ENCODE data around the gene ZNF654.
"Not testable (repeated sequence)": the region's sequence is repeated elsewhere in the genome, so short reads cannot be mapped to it uniquely, and the experiment has no call there.

The ZNF654 gene

DNA sequence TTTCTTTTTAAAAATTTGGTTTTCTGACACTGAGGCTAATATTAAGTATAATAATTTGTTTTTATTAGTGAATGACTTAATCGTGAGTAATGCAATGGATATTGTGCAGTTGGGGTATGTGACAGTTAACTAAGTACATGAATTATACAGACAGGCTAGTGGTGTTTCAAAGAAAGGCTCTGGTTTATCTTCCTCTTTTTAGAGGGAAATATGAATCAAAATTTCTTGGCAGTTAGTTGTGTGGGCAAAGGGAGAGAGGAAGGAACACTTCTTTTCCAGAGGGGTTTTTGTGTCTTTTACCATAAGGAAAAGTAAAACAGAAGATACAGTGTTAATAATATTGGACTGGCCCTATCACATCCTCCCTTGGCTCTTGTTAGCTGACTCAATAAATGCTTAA is 2.7 kb downstream of the ZNF654 start:
- DNase-seq (ENCODE audit: low spot score) = no peak

DNA sequence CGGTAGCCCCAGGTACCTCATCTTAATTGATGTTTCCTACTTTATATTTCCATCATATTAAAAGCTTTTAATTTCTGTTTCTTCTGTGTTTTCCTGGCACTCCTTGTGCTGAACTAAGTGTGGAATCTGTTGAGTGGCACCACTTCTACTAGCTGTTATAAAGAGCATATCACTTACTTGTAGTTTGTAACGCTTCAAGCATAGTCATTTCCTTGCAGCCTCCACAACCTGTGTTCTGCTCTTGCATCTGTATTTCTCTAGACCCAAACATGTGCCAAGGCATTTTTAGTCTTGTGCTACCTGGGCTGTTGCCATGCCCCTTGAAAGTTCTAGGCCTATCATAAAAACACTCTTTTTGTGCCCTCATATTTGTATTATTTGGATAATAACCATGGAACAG is 16.0 kb downstream of the ZNF654 start:
- DNase-seq (ENCODE audit: low spot score) = no peak

- no peak for DNase-seq (ENCODE audit: low spot score)
These were observed 16.4 kb downstream of the ZNF654 start for GRCh38 chr3:88075497-88075896.

DNA sequence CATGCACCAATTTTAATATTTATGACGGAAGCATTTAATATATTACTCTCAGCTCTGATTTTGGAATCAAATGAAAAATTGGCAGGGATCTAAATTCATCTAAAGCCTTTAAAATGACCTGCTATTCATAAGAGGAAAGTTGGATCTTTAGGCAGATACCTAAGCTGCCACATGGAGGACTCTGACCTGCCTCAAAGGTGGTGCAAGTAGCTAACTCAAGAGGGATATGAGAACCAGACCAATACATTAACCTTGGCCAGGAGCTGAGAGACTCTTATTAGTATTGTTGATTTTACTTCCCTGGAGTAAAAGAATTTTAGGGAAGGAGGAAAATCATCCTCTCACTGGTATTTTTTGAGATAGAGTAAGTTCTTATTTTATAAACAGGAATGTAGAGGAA is 17.7 kb downstream of the ZNF654 start:
- DNase-seq (ENCODE audit: low spot score) = no peak

GRCh38 chr3:88078932-88079331 is 19.9 kb downstream of the ZNF654 start:
- DNase-seq (ENCODE audit: low spot score) = no peak

- no peak for DNase-seq (ENCODE audit: low spot score)
These were observed 23.8 kb downstream of the ZNF654 start for GRCh38 chr3:88082854-88083253.

DNA sequence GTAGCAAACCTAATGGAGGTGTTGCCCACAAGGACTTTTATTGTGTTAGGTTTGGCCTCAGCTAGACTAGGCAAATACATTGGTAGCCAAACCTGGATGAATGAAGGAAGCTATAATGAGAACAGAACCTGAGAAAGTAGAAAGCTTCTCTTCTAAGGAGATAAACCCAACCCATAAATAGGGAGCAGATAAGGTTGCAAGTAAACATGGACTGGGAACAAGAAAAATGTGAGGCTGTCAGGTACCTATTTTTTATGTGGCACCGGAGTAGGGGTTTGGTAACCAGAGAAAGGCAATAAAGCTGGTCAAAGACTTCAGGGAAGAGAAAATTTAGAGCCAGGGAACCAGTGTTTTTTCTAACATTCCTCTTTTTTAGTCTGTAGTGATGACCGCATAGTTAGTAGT is 25.0 kb downstream of the ZNF654 start:
- no peak for DNase-seq (ENCODE audit: low spot score)

DNA sequence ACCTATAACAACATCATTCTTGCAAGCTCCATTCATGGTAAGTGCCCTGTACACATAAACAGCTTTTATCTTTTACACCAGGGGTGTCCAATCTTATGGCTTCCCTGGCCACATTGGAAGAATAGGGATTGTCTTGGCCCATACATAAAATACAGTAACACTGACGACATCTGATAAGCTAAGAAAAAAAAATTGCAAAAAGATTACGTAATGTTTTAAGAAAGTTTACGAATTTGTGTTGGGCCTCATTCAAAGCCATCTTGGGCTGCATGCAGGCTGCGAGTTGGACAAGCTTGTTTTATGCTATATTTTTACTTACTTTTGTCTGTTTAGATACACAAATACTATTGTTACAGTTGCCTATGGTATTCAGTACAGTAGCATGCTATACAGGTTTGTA is 31.6 kb downstream of the ZNF654 start:
- DNase-seq (ENCODE audit: low spot score) = no peak

GRCh38 chr3:88092270-88092669 is 33.2 kb downstream of the ZNF654 start:
- no peak for DNase-seq (ENCODE audit: low spot score)

GRCh38 chr3:88093266-88093665 is 34.2 kb downstream of the ZNF654 start:
- no peak for DNase-seq (ENCODE audit: low spot score)

DNA sequence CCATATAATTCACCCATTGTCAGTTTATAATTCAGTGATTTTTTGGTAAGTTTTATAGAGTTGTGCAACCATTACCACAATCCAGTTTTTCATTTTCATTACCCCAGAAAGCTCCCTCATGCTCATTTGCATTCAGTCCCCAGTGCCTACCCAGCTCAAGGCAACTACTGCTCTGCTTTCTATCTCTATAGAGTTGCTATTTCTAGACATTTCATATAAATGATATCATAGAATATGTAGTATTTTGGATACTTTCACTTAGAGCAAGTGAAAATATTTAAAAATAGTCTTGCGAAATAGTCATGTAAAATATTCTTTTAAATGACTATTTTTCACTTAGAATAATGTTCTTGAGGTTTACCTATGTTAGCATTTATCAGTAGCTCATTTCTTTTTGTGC is 42.1 kb downstream of the ZNF654 start:
- DNase-seq (ENCODE audit: low spot score) = no peak

DNA sequence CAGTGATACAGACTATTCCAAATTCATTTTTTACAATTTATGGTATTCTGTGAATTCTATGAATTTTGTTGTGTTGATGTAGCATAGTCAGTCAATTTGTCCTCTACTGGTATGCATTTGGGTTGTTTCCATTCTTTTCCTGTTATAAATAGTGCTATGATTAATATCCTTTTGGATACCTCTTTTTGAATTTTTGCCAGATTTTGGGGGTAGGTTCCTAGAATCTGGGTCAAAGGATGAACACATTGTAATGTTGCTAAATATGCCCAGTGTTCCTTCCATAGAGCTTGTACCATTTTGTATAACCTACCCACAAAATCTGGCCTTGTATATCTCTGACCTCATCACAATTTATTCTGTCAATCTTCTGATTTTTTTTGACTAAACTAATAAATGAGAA is 46.3 kb downstream of the ZNF654 start:
- no peak for DNase-seq (ENCODE audit: low spot score)

- no peak for DNase-seq (ENCODE audit: low spot score)
These were observed 53.2 kb downstream of the ZNF654 start for GRCh38 chr3:88112289-88112688.

DNA sequence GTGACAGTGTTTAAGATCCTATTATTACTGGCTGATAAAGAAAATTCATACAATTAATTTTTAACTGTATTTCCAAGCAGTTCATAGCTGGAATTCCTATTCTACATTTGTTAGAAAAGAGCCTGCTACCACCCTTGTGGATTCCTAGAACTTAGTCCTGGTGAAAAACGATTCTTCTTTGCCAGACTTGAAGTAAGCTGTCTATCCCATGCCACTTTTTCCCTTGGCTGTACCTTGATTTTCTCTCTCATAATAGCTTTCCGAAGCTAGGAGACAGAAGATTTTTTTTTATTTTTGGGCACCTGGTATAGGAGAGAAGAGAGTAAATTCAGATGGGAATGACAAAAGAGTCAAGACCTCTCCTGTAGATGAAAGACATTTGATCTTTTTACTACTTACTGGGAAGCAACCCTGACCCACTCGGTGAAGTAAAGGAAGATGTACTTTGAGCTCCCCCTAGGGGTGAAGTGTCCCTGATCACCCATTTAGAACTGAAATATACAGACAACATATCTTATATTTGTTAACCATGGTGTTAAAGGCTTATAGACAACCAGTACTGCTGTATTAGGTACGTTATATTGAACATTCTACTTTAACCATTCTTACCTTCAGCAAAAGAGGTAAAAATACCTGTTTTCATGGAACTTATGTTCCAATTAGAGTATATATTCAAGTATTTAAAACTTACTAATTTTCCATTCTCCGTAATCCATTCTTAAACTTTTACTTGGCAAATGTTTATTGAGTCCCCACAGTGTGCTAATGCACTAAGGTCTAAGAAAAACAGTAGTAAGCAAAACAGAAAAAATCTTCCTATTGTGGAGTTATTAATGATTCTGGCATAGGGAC is 54.5 kb downstream of the ZNF654 start:
- peak; percentile 80 for DNase-seq (ENCODE audit: low spot score)

DNA sequence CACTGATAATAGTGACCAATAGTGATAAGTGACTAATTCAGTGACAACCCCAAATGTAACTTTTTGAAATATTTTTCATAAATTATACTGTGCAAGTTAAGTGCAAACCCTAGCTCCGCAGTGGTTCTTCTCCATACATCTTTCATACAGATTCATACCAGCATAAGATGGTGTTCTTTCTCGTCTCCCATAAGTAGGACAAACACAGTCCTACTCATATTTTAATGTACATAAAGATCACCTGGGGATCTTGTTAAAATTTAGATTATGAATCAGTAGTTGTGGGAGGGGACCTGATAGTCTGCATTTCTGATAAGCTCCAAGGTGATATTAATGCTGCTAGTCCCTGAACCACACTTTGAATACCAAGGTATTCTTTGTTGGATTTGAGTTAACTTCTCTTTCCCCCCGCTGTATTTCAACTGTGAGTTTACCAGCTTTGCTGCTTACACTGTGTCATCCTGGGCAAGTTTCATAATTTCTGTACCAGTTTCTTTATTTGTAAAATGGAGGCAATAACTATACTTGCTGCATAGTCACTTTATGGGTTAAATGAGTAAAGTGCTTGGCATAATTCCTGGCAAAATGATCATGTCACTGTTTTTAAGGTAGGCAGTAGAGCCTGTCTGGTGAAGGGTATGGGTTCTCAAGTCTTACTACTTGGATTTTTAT is 56.0 kb downstream of the ZNF654 start:
- no peak for DNase-seq (ENCODE audit: low spot score)

- no peak for DNase-seq (ENCODE audit: low spot score)
These were observed 58.6 kb downstream of the ZNF654 start for GRCh38 chr3:88117683-88118082.

GRCh38 chr3:88118603-88119002 is 59.5 kb downstream of the ZNF654 start:
- not testable (repeated sequence) for DNase-seq (ENCODE audit: low spot score)

DNA sequence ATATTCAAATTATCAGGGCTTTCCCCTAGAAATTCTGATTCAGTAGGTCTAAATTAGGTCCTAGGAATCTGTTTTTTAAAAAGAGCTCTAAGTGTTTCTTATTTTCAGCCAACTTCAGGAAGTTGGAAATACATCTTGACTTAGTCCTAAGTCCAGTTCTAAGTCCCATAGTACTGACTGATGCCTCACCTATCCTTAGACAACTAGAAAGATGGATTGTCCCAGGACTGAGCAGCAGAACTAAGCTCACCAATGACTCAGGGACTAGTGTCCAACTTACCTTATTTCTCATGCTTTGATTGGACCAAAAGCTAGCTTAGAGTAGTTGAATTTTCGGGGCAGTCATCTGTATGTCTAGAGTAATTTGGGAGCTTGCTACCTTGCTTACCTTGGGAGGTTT is 64.5 kb downstream of the ZNF654 start:
- DNase-seq (ENCODE audit: low spot score) = no peak

DNA sequence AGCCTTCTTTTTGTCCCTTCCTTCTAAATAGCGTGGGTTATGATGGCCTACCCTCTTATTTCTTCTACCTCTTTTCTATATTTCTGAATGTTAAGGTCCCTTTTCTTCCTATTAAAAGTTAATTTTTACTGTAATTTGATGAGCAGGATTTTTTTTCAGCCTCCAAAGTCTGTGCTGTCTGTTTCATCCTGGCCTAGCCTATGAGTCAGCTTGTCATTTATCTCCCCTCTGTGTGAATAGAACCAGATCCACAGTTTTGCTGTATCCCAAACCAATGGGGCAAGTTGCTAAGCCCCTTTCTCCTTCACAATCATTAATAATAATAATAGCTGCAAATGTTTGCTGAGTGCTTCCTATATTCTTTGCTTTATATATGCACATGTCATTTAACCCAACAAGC is 72.6 kb downstream of the ZNF654 start:
- DNase-seq (ENCODE audit: low spot score) = no peak

DNA sequence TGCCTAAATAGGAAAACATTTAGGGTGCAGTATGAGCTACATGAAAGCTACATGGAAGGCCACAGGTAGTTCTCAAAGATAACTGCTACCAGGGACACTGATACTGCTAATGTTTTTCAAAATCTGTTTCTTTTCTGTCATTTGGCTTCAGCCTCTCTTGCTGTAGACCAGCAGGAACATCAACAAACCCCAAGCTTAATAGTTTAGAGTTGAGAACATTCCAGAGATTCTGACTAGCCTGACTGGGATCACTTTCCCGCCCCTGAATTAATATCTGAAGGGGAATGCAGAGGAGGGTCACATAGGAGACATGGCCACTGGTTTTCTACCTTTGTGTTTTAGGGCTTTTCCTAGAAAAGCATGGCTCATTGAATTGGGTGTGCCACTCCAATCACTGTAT is 73.8 kb downstream of the ZNF654 start:
- DNase-seq (ENCODE audit: low spot score) = no peak

DNA sequence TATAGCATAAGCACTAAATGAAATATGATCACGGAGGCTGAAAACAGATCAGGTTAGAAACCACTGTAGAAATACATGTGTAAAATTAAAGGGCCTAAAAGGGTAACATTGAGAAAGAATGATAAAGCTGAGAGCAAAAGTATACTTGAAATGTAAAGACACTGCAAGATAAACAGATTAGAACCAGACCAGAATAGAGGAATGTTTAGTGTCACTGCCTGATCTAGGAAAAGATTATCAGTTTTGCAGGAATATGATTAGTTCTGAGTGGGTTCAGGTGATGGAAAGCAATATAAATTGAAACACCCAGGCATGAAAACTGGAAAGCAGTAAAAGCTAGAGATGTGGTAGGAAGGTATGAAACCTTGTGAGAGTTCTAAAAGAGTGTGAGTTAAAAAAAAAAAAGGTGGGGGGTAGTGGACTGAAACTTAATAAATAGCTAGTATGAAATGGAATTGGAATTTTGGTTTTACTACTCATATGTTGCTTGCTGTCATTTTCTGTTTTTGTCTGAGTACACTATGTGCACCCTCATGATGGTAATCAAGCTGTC is 74.7 kb downstream of the ZNF654 start:
- no peak for DNase-seq (ENCODE audit: low spot score)

GRCh38 chr3:88137836-88138235 is 78.8 kb downstream of the ZNF654 start:
- DNase-seq (ENCODE audit: low spot score) = no peak

- DNase-seq (ENCODE audit: low spot score) = no peak
These were observed 82.5 kb downstream of the ZNF654 start for GRCh38 chr3:88141458-88142083.

Data from CD4-positive, alpha-beta T cell treated with Interleukin-2 at 100 ng/mL for 4 hours (primary cell).